ENCODE results near the gene SMIM1.

Gene SMIM1

DNA sequence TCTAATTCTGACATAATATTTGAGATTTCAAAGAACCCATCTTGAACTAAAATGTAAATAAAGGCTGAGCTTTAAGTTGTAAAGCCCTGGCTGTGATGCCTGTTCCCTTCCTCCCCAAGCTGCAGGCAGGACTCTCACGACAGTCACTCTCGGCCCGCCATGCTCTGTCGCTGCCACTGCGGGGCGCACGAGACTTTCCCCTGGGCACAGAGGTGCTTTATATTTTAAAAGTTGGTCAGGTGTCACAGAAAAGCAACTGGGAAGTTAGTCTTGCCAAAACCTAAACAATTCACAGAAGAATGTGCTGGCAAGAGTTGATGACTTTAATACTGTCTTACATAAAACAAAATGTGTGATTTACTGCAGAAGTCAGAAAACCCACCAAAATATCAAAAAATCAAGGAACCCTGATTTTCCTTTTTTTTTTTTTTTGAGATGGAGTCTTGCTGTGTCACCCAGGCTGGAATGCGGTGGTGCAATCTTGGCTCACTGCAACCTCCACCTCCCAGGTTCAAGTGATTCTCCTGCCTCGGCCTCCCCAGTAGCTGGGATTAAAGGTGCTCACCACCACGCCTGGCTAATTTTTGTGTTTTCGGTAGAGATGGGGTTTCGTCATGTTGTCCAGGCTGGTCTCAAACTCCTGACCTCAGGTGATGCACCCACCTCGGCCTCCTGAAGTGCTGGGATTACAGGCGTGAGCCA is 13.1 kb downstream of the SMIM1 start:
- CTCF ChIA-PET, result no interaction called here
- H3K27ac ChIP-seq, result peak overlapping the region; percentile 26; the same call in 1 of the 2 replicates
- POLR2A ChIA-PET (ENCODE audit: low non-redundant PET), result no interaction called here
- TF ChIP-seq, protein P1, sequence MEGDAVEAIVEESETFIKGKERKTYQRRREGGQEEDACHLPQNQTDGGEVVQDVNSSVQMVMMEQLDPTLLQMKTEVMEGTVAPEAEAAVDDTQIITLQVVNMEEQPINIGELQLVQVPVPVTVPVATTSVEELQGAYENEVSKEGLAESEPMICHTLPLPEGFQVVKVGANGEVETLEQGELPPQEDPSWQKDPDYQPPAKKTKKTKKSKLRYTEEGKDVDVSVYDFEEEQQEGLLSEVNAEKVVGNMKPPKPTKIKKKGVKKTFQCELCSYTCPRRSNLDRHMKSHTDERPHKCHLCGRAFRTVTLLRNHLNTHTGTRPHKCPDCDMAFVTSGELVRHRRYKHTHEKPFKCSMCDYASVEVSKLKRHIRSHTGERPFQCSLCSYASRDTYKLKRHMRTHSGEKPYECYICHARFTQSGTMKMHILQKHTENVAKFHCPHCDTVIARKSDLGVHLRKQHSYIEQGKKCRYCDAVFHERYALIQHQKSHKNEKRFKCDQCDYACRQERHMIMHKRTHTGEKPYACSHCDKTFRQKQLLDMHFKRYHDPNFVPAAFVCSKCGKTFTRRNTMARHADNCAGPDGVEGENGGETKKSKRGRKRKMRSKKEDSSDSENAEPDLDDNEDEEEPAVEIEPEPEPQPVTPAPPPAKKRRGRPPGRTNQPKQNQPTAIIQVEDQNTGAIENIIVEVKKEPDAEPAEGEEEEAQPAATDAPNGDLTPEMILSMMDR (conservative IDR thresholded peaks at IDR 0.05; ENCODE audit: low read depth), result peak; percentile 46
- DNase-seq (ENCODE audit: low spot score), result no peak

GRCh38 chr1:3786468-3787348 is 14.2 kb downstream of the SMIM1 start:
- DNase-seq (ENCODE audit: low spot score), result no peak
- H3K27ac ChIP-seq, result no peak overlapping the region
- POLR2A ChIA-PET (ENCODE audit: low non-redundant PET), result no interaction called here
- TF ChIP-seq, protein P1 (conservative IDR thresholded peaks at IDR 0.05; ENCODE audit: low read depth), result no peak
- CTCF ChIA-PET, result no interaction called here

GRCh38 chr1:3787349-3787715 is 14.8 kb downstream of the SMIM1 start:
- DNase-seq (ENCODE audit: low spot score), result no peak
- H3K27ac ChIP-seq, result no peak overlapping the region
- CTCF ChIA-PET, result no interaction called here
- TF ChIP-seq, protein P1 (conservative IDR thresholded peaks at IDR 0.05; ENCODE audit: low read depth), result no peak
- POLR2A ChIA-PET (ENCODE audit: low non-redundant PET), result no interaction called here

DNA sequence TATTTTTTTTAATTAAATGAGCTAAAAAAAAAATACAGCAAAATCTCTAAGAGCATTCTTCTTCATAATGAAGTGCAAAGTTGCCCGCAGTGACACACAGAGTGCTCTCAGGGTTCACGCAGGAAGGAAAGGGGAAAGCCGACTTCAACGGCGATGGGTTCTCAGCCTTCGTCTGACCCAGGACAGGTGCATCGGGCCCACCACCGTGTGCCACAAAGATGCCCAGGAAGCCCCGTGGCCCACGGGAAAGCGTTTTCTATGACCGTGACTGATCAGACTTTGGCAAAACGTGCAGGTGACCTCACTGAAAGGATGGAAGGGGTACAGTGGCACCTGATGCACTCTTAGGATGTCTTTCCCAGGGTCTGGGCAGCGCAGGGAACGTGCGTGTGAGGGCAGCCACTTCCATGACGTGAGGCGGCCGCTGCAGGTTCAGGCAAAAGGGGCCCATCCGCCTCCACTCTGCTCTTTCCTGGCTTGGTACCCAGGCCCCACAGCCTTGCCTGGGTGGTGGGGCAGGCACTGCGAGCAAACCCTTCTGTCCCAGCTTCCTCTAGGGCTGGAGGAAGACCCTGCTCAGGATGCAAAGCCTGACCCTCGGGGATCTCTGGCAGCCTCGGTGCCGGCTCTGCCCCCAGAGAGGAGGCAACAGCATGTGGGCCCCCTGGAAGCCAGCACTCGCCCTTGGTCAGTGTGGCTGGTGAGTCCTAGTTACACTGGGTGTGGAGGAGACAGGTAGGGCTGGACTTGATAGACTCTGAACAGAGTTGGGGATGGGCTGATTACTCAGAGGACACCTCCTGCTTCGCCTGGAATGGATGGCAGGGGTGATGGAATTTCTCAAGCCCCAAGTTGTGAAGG is 15.4 kb downstream of the SMIM1 start:
- TF ChIP-seq, protein P1 (conservative IDR thresholded peaks at IDR 0.05; ENCODE audit: low read depth), result no peak
- POLR2A ChIA-PET (ENCODE audit: low non-redundant PET), result no interaction called here
- H3K27ac ChIP-seq, result no peak overlapping the region; the same call in 1 of the 2 replicates
- CTCF ChIA-PET, result no interaction called here
- no peak for DNase-seq (ENCODE audit: low spot score)

DNA sequence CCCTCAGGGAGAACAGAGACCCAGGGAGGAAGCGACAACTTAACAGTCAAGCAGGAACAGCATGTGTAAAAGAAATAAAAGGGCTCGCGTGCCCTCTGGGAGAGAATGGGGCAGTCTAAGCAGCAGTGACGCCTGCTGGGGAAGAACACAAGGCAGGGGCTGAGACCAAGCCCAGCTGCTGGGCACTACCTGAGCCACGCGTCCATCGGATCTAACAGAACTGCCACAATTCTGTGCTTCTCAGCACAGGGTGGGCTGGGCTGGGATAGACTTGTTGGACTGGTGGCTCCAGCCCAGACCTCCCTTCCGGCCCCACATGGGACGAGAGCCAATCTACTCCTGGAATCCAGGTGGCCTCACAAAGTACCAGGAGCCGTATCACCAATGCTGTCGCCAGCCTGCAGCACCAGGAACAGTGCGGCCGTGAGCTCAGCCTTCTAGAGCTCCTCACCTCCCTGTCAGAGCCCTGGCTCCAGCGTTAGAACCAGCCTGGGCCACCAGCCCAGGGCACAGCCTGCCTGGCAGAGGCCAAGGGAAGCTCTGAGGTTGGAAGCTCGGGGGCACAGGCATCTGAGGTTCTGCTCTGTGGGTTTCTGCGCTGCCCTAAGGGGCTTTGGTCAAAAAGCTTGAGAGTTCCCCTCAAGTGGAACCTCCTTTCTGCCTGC is 16.3 kb downstream of the SMIM1 start:
- ChIA-PET CTCF (no interaction called here), POLR2A (ENCODE audit: low non-redundant PET) (no interaction called here)
- peak overlapping the region; percentile 12 for H3K27ac ChIP-seq
- TF ChIP-seq, protein P1 (conservative IDR thresholded peaks at IDR 0.05; ENCODE audit: low read depth), result no peak
- no peak for DNase-seq (ENCODE audit: low spot score)
